Renal cortical epithelial cell (primary cell): ENCODE results near the gene PERM1. TPM values are rescaled to one million over a fixed set of nuclear protein-coding genes. Genes with fewer than 3 reads are reported as not detected.
"Not testable (repeated sequence)": the region's sequence is repeated elsewhere in the genome, so short reads cannot be mapped to it uniquely, and the experiment has no call there.

Experiments used
- DNase-seq: peaks from one replicate; pipeline ENCODE4 v3.0.0-alpha.2; 2011; ENCODE audit warnings: low read depth
- total RNA-seq: library from RNA; depleted of rRNA; stranded (reverse); fragments of >200 nt; gene quantifications from 2 replicates; pipeline ENCODE4 v1.2.3, GENCODE V29; 2014

The PERM1 gene
- total RNA-seq, 1 donor from 2014 or later = 0.10 TPM

- not testable (repeated sequence) for DNase-seq
Measured at GRCh38 chr1:1017397-1018320, 35.8 kb upstream of the PERM1 start.

GRCh38 chr1:1014799-1015681, 33.1 kb upstream of the PERM1 start:
- DNase-seq = no peak

GRCh38 chr1:1013922-1014648, 32.2 kb upstream of the PERM1 start:
- DNase-seq = no peak

GRCh38 chr1:1013105-1013921, 31.4 kb upstream of the PERM1 start, which contains the start of gene ISG15:
TSS of gene ISG15 (plus strand) at chr1:1013497. CDS start at chr1:1013574, 77 bp downstream.
- DNase-seq = peak; percentile 62

DNA sequence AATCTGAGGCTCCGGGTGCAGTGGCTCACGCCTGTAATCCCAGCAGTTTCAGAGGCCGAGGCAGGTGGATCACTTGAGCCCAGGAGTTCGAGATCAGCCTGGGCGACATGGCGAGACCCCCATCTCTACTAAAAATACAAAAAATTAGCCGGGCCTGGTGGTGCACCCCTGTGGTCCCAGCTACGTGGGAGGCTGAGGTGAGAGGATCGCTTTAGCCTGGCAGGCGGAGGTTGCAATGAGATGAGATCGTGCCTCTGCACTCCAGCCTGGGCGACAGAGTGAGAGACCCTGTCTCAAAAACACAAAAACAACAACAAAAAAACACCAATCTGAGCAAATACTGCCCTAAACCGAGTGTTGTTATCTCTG, 30.8 kb upstream of the PERM1 start:
- not testable (repeated sequence) for DNase-seq

DNA sequence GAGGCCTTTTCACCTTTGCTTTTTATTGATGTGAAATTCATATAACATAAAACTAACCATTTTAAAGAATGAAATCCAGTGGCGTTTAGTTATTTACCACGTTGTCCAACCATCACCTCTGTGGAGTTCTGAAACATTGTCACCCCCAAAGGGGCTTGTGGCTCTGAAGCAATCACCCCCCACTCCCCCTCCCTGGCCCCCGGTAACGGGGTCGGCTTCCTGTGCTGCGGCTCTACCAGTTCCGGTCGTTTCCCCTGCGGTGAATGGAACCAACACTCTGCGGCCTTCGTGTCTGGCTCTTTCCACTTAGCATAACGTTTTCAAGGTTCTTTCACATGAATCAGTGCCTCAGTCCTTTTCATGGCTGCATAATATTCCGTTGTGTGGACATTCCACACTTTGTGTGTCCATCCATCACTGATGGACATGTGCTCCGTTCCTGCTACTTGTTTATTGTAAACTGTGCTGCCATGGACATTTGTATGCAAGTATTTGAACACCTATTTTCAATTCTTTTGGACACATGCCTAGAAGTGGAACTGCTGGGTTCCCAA, 29.6 kb upstream of the PERM1 start:
- no peak for DNase-seq

- not testable (repeated sequence) for DNase-seq
Measured at GRCh38 chr1:1010131-1010530, 28.2 kb upstream of the PERM1 start.

- DNase-seq = no peak
Measured at GRCh38 chr1:1006305-1007159, 24.6 kb upstream of the PERM1 start.

DNA sequence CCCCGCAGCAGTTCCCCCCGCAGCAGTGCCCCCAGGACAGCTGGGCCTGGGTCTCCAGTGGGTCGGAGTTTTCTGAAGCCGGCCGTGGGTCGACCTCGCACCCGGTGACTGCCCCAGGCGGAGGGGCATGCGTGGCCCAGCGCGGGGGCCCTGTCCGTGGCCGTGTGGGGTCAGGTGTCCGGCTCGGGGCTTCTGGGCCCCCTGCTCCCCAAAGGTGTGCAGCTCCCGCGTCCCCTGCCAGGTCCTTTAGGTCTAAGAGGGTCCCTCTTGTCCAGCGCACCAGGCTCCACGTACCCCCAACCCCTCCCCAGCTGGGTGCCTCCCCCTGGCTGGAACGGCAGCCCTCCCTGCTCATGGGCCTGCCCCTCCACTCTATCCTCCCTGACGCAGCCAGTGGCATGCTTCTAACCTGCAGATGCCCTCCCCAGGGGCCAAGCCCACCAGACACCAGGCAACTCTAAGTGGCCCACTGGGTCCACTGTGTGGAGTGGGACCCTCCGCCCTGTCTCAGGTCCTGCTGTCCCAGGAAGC, 23.9 kb upstream of the PERM1 start:
- DNase-seq = no peak

DNA sequence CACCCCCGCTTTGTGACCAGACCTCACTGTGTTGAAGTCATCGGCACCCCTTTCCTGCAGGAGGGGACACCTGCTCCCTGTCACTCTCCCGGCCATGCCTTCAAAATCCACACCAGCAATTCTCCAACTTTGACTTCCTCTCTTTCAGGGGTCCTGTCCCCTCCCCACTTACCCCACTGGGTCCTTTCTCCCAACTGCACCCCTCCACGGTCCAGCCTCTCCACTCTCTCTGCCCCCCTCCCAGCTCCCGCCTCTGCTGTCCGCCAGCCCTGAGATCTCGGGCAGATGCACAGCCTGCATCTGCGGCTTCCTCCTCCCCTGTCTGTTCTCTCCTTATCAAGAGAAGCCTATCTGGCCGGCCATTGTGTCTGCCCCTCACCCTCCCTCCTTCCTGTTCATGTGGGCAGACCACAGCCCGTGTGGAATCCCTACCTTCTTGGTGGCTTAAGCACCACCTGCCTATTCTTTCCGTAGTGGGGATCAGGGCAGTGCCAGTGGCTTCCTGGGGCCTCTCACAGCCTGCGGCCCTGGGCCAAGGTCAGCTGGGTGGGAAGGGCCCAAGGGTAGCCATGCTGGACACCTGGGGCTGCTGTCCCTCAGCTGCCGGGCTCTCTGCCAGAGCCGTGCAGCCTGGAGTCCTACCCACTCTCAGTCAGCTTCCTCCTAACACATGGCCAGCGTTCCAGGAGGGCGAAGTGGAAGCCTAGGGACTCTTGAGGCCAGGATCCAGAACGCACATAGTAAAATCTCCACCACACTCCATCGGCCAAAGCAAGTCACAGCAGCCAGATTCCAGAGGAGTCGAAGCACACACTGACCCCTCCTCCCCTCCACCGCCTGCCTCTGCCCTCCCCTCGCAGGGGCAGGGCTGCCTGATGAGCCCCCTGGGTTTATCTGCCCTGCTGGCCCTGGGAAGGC, 23.1 kb upstream of the PERM1 start:
- DNase-seq = peak; percentile 37

DNA sequence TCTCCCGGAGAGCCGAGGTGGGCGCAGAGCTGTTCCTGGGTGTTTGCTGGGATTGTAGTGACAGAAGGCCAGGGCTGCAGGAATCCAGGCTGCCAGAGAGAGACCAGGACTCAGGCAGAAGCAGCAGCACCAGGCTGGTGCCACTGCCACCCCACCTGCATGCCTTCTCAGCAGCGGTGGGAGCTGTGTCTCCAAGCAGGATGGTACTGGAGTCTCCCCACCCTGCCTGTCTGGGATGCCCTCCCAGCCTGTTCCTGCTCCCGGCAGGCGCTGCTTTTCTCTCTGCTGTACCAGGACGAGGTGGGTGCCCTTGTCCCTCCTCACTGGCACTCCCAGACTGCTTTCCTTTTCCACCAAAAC, 22.5 kb upstream of the PERM1 start:
- no peak for DNase-seq

DNA sequence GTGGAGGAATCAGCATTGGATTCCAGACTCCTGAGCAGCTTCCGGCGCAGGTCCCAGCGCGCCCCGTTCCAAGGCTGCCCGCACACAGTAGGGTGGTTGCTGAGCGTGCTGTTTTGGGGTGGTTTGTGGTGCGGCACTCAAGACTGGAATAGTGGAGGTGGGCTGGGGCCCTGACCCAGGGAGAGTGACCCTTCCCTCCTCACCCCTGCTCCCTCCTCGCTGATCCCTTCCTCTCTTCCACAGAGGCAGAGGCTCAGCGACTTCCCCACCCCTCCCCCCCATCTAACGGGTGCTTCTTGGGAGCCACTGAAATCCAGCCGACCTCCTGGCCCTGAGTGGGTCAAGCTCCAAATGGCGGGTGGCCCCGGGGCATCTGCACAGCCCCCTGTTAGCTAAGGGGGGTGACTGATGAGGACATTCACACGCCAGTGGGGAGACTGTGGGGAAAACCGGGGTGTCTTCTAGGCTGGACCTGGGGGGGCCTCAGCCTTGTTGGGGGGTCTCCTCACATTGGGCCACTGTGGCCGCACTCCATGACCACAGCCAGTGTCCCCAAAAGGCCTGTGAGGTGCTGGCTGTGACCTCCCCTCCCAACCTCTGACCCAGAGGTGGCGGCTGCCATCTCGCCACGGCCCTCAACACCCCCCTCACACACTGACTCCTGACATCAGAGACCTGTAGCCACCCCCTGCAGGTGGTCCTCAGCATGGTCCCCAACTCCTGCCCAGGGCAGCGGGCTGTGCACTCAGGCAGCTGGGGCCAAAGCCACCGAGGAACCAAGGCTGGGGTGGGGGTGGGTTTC, 21.9 kb upstream of the PERM1 start:
- no peak for DNase-seq

GRCh38 chr1:1001057-1001783, 19.3 kb upstream of the PERM1 start:
- no peak for DNase-seq

GRCh38 chr1:1000357-1001056, 18.6 kb upstream of the PERM1 start:
- peak; percentile 41 for DNase-seq

- DNase-seq = peak; percentile 72
Measured at GRCh38 chr1:999725-1000356, 17.9 kb upstream of the PERM1 start, which contains the start of gene HES4. TSS of gene HES4 (minus strand) at chr1:1000097. CDS start at chr1:999973, 124 bp downstream.
